ENCODE measurements around the gene ARL16. TPM values are rescaled to one million over a fixed set of nuclear protein-coding genes. Genes with fewer than 3 reads are reported as not detected.
A peak's percentile ranks its signal among the peaks of the same experiment; 100 is the strongest.

ARL16 gene
- total RNA-seq, 6 experiments from 2014 or later, result 39.4 to 50.5 (median 46.7) TPM

DNA sequence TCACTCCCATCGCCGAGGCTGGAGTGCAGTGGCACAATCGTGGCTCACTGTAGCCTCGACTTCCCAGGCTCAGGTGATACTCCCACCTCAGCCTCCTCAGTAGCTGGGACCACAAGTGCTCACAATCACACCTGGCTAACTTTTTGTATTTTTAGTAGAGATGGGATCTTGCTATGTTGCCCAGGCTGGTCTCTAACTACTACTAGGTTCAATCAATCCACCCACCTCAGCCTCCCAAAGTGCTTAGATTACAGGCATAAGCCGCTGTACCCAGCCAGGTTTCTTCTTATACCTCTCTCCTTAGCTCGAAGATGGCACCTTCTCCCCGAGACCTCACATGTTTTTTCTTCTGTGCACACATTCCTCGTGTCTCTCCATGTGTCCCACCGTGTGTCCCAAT, 43.6 kb downstream of the ARL16 start:
- Mint-ChIP-seq H3K4me1 (ENCODE audit: low read depth) (peaks cover 39% of the 10 kb centered on the region), H3K27me3 (ENCODE audit: insufficient read depth) (no peaks in the 10 kb centered on the region; the same call in 1 of the 2 replicates), H3K36me3 (ENCODE audit: low read depth) (peaks cover 9% of the 10 kb centered on the region), H3K9me3 (no peaks in the 10 kb centered on the region), H3K27ac (no peak overlapping the region), H3K4me3 (no peak overlapping the region)
- no peak for DNase-seq
- TF ChIP-seq, protein P1, sequence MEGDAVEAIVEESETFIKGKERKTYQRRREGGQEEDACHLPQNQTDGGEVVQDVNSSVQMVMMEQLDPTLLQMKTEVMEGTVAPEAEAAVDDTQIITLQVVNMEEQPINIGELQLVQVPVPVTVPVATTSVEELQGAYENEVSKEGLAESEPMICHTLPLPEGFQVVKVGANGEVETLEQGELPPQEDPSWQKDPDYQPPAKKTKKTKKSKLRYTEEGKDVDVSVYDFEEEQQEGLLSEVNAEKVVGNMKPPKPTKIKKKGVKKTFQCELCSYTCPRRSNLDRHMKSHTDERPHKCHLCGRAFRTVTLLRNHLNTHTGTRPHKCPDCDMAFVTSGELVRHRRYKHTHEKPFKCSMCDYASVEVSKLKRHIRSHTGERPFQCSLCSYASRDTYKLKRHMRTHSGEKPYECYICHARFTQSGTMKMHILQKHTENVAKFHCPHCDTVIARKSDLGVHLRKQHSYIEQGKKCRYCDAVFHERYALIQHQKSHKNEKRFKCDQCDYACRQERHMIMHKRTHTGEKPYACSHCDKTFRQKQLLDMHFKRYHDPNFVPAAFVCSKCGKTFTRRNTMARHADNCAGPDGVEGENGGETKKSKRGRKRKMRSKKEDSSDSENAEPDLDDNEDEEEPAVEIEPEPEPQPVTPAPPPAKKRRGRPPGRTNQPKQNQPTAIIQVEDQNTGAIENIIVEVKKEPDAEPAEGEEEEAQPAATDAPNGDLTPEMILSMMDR (IDR thresholded peaks at IDR 0.05), result no peak

DNA sequence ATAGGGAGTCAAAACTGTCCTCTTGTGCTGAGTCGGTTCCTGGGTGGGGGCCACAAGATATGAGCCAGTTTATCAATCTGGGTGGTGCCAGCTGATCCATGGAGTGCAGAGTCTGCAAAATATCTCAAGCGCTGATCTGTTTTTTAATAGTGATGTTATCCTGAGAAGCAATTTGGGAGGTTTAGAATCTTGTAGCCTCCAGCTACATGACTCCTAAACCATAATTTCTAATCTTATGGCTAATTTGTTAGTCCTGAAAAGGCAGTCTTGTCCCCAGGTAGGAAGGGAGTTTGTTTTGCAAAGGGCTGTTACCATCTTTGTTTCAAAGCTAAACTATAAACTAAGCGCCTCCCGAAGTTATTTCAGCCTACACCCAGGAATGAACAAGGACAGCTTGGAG, 44.9 kb downstream of the ARL16 start:
- Mint-ChIP-seq H3K27ac (no peak overlapping the region), H3K4me1 (ENCODE audit: low read depth) (peaks cover 39% of the 10 kb centered on the region), H3K9me3 (no peaks in the 10 kb centered on the region), H3K27me3 (ENCODE audit: insufficient read depth) (no peaks in the 10 kb centered on the region; the same call in 1 of the 2 replicates), H3K4me3 (no peak overlapping the region; the same call in 1 of the 2 replicates), H3K36me3 (ENCODE audit: low read depth) (peaks cover 9% of the 10 kb centered on the region)
- TF ChIP-seq, protein P1 (IDR thresholded peaks at IDR 0.05), result no peak
- DNase-seq, result no peak

DNA sequence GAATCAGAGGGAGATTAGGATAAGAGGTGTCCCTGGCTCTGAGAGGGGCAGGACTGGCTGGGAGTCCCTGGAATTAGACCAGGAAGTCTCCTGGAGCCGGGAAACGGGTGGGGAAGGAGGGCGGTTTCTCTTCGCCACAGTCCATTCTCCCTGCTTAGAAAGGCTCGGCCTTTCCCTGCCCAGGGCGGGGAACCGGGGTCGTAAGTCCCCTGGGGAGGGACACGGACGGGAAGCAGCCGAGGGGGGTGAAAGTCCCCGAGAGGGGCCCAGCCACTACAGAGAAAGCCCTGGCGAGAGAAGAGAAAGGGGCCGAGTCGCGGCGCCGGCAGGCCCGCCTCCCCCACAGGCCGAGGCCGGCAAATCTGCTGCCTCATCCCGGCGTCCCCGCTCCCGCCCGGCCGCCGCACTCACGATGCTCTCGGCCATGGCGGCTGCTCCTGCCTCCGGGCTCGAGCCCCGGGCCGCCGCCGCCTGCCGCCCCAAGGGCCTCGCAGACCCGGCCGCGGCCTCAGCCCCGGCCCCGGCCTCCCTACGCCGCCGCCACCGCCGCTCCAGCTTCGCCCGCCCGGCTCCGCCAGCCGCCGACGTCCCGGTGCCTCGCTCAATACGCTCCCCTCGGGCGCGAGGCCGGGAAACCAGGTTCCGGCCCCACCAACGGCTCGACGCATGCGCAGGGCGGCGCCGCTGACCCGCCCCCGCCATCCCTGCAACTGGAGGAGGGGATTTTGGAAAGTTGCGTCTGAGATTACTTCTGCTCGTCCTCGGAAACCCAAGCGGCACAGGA, 46.9 kb downstream of the ARL16 start, which contains the start of the genes NPLOC4 and TSPAN10:
TSS of gene NPLOC4 (minus strand) at position 608 of the 784 bp plus-strand sequence. CDS start at position 426, 182 bp downstream.
TSS of gene TSPAN10 (plus strand) at position 692 of the 784 bp plus-strand sequence. CDS start 5,217 bp downstream, outside the sequence.
- no peaks in the 10 kb centered on the region for H3K9me3 Mint-ChIP-seq
- peak; percentile 67 for DNase-seq
- H3K4me1 Mint-ChIP-seq (ENCODE audit: low read depth), result peaks cover 38% of the 10 kb centered on the region
- TF ChIP-seq, protein P1 (IDR thresholded peaks at IDR 0.05), result no peak
- H3K27ac Mint-ChIP-seq, result peak within 1 kb of the TSS; percentile 92
- H3K4me3 Mint-ChIP-seq, result peak within 1 kb of the TSS; percentile 94
- no peaks in the 10 kb centered on the region; the same call in 1 of the 2 replicates for H3K27me3 Mint-ChIP-seq (ENCODE audit: insufficient read depth)
- H3K36me3 Mint-ChIP-seq (ENCODE audit: low read depth), result peaks cover 10% of the 10 kb centered on the region

GRCh38 chr17:81635973-81636504, 47.6 kb downstream of the ARL16 start:
- peak overlapping the region; percentile 92 for H3K27ac Mint-ChIP-seq
- TF ChIP-seq, protein P1 (IDR thresholded peaks at IDR 0.05), result no peak
- H3K9me3 Mint-ChIP-seq, result no peaks in the 10 kb centered on the region
- peaks cover 14% of the 10 kb centered on the region for H3K36me3 Mint-ChIP-seq (ENCODE audit: low read depth)
- H3K27me3 Mint-ChIP-seq (ENCODE audit: insufficient read depth), result no peaks in the 10 kb centered on the region; the same call in 1 of the 2 replicates
- peak; percentile 61 for DNase-seq
- peaks cover 32% of the 10 kb centered on the region for H3K4me1 Mint-ChIP-seq (ENCODE audit: low read depth)
- peak overlapping the region; percentile 94 for H3K4me3 Mint-ChIP-seq

DNA sequence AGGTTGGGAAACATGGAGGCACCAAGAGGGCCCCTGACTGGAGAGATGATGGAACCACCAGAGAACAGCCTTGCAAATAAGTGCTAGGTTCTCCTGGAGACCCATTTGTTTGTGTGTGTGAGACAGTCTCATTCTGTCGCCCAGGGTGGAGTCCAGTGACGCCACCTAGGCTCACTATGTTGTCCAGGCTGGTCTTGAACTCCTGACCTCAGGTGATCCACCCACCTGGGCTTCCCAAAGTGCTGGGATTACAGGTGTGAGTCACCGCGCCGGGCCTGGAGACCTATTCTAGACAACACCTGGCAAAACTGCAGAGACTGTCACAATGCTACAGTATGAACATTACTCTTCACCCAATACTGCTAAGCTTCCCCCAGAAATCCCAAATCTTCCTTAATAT, 48.2 kb downstream of the ARL16 start:
- TF ChIP-seq, protein P1 (IDR thresholded peaks at IDR 0.05), result no peak
- DNase-seq, result no peak
- Mint-ChIP-seq H3K4me1 (ENCODE audit: low read depth) (peaks cover 30% of the 10 kb centered on the region), H3K36me3 (ENCODE audit: low read depth) (peaks cover 14% of the 10 kb centered on the region), H3K27me3 (ENCODE audit: insufficient read depth) (no peaks in the 10 kb centered on the region; the same call in 1 of the 2 replicates), H3K27ac (peak overlapping the region; percentile 92), H3K4me3 (peak overlapping the region; percentile 94), H3K9me3 (no peaks in the 10 kb centered on the region)

Data from HFFc6 (cell line).